Measurements from ENCODE around the gene GPC1.

Gene GPC1

DNA sequence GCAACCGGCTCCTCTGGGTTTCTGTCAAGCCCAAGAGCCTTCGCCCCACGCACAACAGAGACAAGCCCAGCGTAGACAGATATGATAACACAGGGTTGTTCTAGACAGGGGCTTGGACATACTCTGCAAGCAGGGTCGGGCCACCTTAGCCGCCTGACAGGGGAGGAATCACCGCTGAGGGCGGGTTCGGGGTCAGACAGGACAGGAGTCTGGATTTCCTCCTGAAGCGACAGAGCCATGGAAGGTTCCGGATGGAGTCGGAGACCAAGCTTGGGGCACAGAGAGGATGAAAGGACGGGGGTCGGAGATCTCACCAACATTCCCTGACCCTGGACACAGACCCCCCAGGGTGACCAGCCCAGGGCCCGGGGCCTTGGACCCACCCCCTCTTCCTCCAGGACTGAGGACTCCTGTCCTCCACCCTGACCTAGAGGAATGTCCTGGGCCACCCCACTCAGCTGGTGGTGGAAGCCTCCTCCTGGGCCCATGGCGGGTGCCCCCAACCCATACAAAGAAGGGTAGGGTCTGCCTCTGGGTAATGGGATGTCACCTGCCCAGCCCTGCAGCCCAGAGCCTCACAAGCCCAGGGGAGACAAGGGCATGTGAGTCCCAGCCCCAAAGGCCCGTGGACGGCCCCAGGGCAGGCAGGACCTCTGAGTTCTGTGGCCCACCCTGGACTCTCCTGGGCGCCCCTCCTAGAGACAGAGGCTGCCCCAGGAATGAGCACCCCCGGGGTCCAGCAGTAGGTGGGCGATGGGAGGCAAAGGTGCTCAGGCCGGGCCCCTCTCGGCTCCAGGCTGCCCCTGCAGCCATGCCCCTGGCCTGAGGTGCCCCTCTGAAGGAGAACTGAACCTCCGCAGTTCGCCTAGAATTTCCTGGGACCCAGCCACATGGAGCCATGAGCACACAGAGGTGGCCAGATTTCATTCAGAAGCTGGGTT, 44.1 kb upstream of the GPC1 start:
- no peak for FAIRE-seq
- no peak for DNase-seq (ENCODE audit: insufficient read length, low spot score)
- TF ChIP-seq POLR2AphosphoS5 (IDR thresholded peaks at IDR 0.05; ENCODE audit: low read depth, low read length): no peak
- TF ChIP-seq PAX5 (IDR thresholded peaks at IDR 0.05; ENCODE audit: insufficient read depth, low read length, severe bottlenecking): no peak
- no peak for TF ChIP-seq SPI1 (IDR thresholded peaks at IDR 0.05; ENCODE audit: low read depth, low read length)
- no peak for TF ChIP-seq TAF1 (IDR thresholded peaks at IDR 0.05; ENCODE audit: low read depth, low read length)
- TF ChIP-seq POLR2A (IDR thresholded peaks at IDR 0.05; ENCODE audit: low read depth, low read length): no peak
- TF ChIP-seq POU2F2 (IDR thresholded peaks at IDR 0.05; ENCODE audit: low read depth, low read length): no peak

DNA sequence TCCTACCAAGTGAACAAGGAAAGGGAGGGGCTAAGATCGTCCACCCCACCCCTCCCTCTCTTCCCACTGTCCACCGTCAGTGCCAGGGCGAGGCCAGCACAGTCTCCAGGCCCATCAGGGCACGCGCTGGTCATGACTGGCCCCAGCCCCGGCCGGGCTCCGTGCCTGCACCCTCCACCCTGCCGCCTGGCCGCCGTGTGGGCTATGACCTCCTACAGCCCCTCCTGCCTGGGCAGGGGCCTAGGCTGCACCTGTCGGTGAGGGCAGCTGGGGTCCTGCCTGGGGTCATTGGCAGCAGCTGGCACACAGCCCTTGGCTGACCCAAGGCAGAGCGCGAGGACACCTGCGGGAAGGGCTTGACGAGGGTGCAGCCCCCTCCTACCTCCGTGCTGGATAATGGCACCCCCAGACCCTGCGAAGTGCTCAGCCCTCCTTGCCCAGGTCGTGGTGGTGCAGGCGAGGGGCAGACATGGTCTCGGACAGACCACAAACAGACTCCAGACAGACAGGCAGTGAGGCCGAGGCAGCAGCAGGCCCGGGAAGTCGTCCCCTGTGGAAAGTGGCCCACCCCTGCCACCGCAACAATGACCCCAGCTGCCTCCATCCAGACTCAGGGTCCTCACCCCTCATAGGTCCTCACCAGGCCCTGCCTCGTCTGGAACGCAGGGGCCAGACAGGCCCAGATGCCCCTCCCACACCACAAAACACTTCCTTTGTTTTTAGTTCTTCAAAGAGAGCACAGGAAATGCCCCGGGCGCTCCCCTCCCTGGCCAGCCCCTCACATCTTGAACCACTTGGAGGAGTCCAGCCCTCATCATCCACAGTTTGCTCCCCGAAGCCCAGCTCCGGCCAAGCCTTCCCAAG, 43.1 kb upstream of the GPC1 start:
- DNase-seq (ENCODE audit: insufficient read length, low spot score): no peak
- no peak for FAIRE-seq
- TF ChIP-seq POU2F2 (IDR thresholded peaks at IDR 0.05; ENCODE audit: low read depth, low read length) (no peak), PAX5 (IDR thresholded peaks at IDR 0.05; ENCODE audit: insufficient read depth, low read length, severe bottlenecking) (no peak), POLR2AphosphoS5 (IDR thresholded peaks at IDR 0.05; ENCODE audit: low read depth, low read length) (no peak), TAF1 (IDR thresholded peaks at IDR 0.05; ENCODE audit: low read depth, low read length) (no peak), POLR2A (IDR thresholded peaks at IDR 0.05; ENCODE audit: low read depth, low read length) (no peak), SPI1 (IDR thresholded peaks at IDR 0.05; ENCODE audit: low read depth, low read length) (no peak)

DNA sequence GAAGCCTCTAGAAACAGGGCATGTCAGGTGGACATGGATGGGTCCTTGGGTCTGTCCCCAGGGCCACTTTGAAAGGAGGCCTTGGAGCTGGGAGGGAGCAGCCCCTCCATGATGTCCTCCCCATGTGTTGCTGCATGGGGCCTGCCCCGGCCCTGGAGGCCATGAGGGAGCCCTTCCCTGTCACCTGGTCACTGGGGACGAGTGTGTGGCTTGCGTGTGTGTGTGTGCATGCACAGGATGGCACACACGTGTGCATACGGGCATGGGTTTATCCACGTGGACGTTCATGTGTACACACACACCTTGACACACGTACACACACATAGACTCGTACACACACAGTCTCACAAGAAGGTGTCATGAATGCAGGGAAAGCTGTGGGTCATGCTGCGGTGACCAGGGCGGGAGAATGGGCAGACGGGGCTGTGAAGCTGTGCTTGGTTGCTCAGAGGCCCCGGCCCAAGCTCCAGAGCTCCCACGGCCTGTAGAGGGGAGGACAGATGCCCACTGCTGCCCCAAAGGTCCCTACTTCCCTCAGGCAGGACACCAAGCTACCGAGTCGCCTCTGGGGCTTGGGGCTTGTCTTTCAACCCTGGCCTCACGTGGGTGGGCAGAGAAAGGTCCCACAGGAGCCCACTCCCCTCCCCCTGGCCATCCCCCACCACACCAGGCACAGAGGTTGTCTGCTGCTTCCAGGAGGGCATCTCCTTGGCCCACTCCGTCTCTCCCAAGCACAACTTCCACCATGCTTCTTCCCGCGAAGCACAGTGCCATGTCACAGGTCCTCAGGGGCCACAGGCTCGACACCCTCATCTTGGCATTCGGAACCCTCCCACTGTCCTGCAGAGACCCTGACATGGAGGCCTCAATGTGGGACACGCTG, 42.3 kb upstream of the GPC1 start:
- no peak for TF ChIP-seq POLR2AphosphoS5 (IDR thresholded peaks at IDR 0.05; ENCODE audit: low read depth, low read length)
- TF ChIP-seq PAX5 (IDR thresholded peaks at IDR 0.05; ENCODE audit: insufficient read depth, low read length, severe bottlenecking): no peak
- no peak for TF ChIP-seq POU2F2 (IDR thresholded peaks at IDR 0.05; ENCODE audit: low read depth, low read length)
- no peak for TF ChIP-seq TAF1 (IDR thresholded peaks at IDR 0.05; ENCODE audit: low read depth, low read length)
- no peak for TF ChIP-seq POLR2A (IDR thresholded peaks at IDR 0.05; ENCODE audit: low read depth, low read length)
- no peak for TF ChIP-seq SPI1 (IDR thresholded peaks at IDR 0.05; ENCODE audit: low read depth, low read length)
- FAIRE-seq (no peak), DNase-seq (ENCODE audit: insufficient read length, low spot score) (peak; percentile 11)

DNA sequence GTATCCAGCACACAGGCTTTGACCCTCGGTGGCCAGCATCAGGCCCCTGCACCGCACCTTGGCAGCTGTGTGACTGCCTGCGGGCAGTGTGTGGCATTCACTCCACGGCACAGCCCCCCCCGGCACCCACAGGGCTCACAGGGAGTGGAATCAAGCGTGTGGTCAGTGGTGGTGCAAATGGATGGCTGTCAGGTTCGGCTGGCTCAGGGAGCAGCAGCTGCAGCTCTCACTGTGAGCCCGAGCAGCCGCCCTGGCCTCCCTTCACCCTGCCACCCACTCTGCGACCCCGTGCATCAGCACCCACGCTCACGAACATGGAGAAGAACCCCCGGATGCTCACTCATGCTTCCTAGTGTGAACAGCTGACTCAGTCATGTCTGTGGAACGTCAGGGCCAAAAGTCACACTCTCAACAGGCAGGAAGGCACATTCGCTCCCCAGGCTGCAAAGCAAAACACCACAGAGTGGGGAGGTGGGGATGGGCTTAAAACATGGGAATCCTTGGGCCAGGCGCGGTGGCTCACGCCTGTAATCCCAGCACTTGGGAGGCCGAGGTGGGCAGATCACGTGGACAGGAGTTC, 41.5 kb upstream of the GPC1 start:
- DNase-seq (ENCODE audit: insufficient read length, low spot score) (no peak), FAIRE-seq (no peak)
- no peak for TF ChIP-seq POU2F2 (IDR thresholded peaks at IDR 0.05; ENCODE audit: low read depth, low read length)
- TF ChIP-seq POLR2A (IDR thresholded peaks at IDR 0.05; ENCODE audit: low read depth, low read length): no peak
- TF ChIP-seq TAF1 (IDR thresholded peaks at IDR 0.05; ENCODE audit: low read depth, low read length): no peak
- no peak for TF ChIP-seq PAX5 (IDR thresholded peaks at IDR 0.05; ENCODE audit: insufficient read depth, low read length, severe bottlenecking)
- TF ChIP-seq POLR2AphosphoS5 (IDR thresholded peaks at IDR 0.05; ENCODE audit: low read depth, low read length): no peak
- TF ChIP-seq SPI1 (IDR thresholded peaks at IDR 0.05; ENCODE audit: low read depth, low read length): no peak

DNA sequence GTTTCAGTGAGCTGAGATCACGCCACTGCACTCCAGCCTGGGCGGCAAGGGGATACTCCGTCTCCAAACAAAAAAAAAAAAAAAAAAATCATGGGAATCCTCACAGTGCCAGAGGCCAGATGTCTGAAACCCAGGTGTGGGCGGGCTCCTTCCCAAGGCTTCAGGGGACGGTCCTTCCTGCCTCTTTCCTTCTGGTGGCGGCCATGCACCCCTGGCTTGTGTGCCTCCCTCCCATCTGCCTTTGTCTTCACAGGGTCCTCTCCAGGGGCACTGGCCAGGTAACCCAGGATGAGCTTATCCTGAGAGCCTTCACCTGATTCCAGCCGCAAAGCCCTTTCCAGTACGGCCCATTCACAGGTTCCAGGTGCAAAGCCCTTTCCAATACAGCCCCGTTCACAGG, 40.9 kb upstream of the GPC1 start:
- TF ChIP-seq TAF1 (IDR thresholded peaks at IDR 0.05; ENCODE audit: low read depth, low read length): no peak
- TF ChIP-seq PAX5 (IDR thresholded peaks at IDR 0.05; ENCODE audit: insufficient read depth, low read length, severe bottlenecking): no peak
- TF ChIP-seq POLR2AphosphoS5 (IDR thresholded peaks at IDR 0.05; ENCODE audit: low read depth, low read length): no peak
- no peak for TF ChIP-seq POU2F2 (IDR thresholded peaks at IDR 0.05; ENCODE audit: low read depth, low read length)
- no peak for TF ChIP-seq POLR2A (IDR thresholded peaks at IDR 0.05; ENCODE audit: low read depth, low read length)
- TF ChIP-seq SPI1 (IDR thresholded peaks at IDR 0.05; ENCODE audit: low read depth, low read length): no peak
- DNase-seq (ENCODE audit: insufficient read length, low spot score): no peak
- no peak for FAIRE-seq

DNA sequence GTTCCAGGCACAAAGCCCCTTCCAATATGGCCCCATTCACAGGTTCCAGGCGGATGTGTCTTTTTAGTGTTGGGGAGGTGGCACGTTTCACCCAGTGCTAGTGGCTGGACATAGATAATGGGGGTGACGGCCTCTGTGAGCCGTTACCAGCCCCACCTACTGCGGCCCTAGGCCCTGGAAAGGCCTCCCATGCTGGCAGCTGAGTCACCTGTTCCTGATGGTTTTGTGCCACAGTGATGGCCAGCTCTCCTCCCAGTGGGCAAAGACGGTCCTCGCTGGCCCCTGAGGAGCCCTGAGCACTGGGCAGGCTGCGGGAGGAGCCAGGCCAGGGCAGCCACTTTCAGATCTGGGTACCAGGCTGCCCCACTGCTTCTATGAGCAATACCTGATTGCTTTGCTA, 40.0 kb upstream of the GPC1 start:
- DNase-seq (ENCODE audit: insufficient read length, low spot score) (no peak), FAIRE-seq (no peak)
- TF ChIP-seq SPI1 (IDR thresholded peaks at IDR 0.05; ENCODE audit: low read depth, low read length) (no peak), POLR2A (IDR thresholded peaks at IDR 0.05; ENCODE audit: low read depth, low read length) (no peak), POLR2AphosphoS5 (IDR thresholded peaks at IDR 0.05; ENCODE audit: low read depth, low read length) (no peak), PAX5 (IDR thresholded peaks at IDR 0.05; ENCODE audit: insufficient read depth, low read length, severe bottlenecking) (no peak), POU2F2 (IDR thresholded peaks at IDR 0.05; ENCODE audit: low read depth, low read length) (no peak), TAF1 (IDR thresholded peaks at IDR 0.05; ENCODE audit: low read depth, low read length) (no peak)

DNA sequence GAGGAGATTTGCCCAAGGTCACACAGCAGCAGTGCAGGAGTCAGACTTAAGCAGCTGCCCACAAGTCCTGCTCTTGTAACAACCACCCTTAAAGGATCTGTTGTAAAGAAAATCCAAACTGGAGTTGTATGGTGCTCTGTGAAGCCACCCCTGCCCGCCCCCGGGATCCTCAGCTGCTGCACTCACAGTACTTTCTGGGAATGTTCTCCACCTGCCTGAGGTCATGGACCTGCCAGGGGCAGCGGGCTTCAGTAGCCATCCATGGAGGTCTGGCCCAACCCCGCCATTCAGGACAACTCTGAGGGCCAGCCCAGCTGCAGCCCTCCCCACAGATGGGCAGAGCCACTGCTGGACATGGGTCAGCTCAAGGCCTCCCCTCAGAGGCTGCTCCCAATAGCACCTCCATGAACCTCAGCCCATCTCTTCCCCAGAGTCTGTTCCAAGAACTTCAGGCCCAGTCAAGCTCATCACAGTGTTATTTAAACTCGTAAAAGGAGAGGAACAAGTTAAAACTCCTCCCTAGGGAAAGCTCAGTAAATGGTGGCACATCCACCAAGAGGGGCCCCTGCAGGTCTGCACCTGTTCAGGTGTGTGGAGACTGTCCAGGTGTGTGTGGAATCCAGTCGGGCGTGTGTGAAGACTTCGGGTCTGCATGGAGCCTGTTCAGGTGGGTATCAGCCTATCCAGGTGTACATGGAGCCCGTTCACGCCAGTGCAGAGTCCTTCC, 39.4 kb upstream of the GPC1 start:
- TF ChIP-seq POU2F2 (IDR thresholded peaks at IDR 0.05; ENCODE audit: low read depth, low read length) (no peak), SPI1 (IDR thresholded peaks at IDR 0.05; ENCODE audit: low read depth, low read length) (no peak), TAF1 (IDR thresholded peaks at IDR 0.05; ENCODE audit: low read depth, low read length) (no peak), PAX5 (IDR thresholded peaks at IDR 0.05; ENCODE audit: insufficient read depth, low read length, severe bottlenecking) (no peak), POLR2AphosphoS5 (IDR thresholded peaks at IDR 0.05; ENCODE audit: low read depth, low read length) (no peak), POLR2A (IDR thresholded peaks at IDR 0.05; ENCODE audit: low read depth, low read length) (no peak)
- DNase-seq (ENCODE audit: insufficient read length, low spot score) (no peak), FAIRE-seq (no peak)

All from GM12891 (cell line).